OCI-LY7 (cell line): ENCODE measurements around the gene LRRFIP1. TPM values are rescaled to one million over a fixed set of nuclear protein-coding genes. Genes with fewer than 3 reads are reported as not detected.

Experiments used
- BruUV-seq: library from RNA; stranded (reverse); fragments of 400-500 nt; replicated peaks from 2 replicates; lab custom pipeline; 2021; lab: Mats Ljungman, UMichigan
- CTCF ChIA-PET: fragments of 300-600 bp; sonication (Branson Sonifier 250); formaldehyde crosslinking; loops from one replicate; lab custom pipeline; 2022; ENCODE audit warnings: antibody characterized with exemption; ENCODE audit not compliant: unreplicated experiment; lab: Charles Lee
- POLR2A ChIA-PET: fragments of 300-600 bp; sonication (Branson Sonifier 250); formaldehyde crosslinking; loops from one replicate; lab custom pipeline; 2022; ENCODE audit warnings: antibody characterized with exemption; lab: Charles Lee
- DNase-seq: peaks from one replicate; pipeline ENCODE4 v3.0.0-alpha.2; 2015; ENCODE audit warnings: low spot score
- H2AFZ ChIP-seq: fragments of 200-600 bp; sonication (generic), shearing (Covaris generic); 2 replicates; pipeline ENCODE4 v1.6.1; 2014; ENCODE audit warnings: mild to moderate bottlenecking, antibody characterized with exemption, low read length, moderate library complexity
- H3K27ac ChIP-seq: fragments of 200-600 bp; sonication (generic); 2 replicates; pipeline ENCODE4 v1.5.1; 2014; ENCODE audit warnings: mixed run types, low read depth, mild to moderate bottlenecking, moderate library complexity, low read length, inconsistent platforms; ENCODE audit not compliant: poor library complexity, severe bottlenecking
- H3K36me3 ChIP-seq: fragments of 200-600 bp; sonication (generic); 2 replicates; pipeline ENCODE4 v1.6.1; 2014; ENCODE audit warnings: mild to moderate bottlenecking, antibody characterized with exemption, low read length, moderate library complexity, mixed read lengths; ENCODE audit not compliant: insufficient read depth
- H3K4me1 ChIP-seq: fragments of 200-600 bp; sonication (generic); 2 replicates; pipeline ENCODE4 v1.5.1; 2014; ENCODE audit warnings: mild to moderate bottlenecking, low read length; ENCODE audit not compliant: insufficient read depth, poor library complexity, severe bottlenecking
- H3K4me2 ChIP-seq: fragments of 200-600 bp; sonication (generic); 2 replicates; pipeline ENCODE4 v1.6.1; 2014; ENCODE audit warnings: mild to moderate bottlenecking, low read length
- H3K4me3 ChIP-seq: fragments of 200-600 bp; sonication (generic); 2 replicates; pipeline ENCODE4 v1.5.1; 2014; ENCODE audit warnings: mild to moderate bottlenecking, low read depth, low read length; ENCODE audit not compliant: poor library complexity, severe bottlenecking
- H3K79me2 ChIP-seq: fragments of 200-600 bp; sonication (generic); 2 replicates; pipeline ENCODE4 v1.6.1; 2016; ENCODE audit warnings: low read depth, mild to moderate bottlenecking, low read length, moderate library complexity, mixed read lengths; ENCODE audit not compliant: insufficient read depth
- H3K9me2 ChIP-seq: fragments of 200-600 bp; sonication (generic); 2 replicates; pipeline ENCODE4 v1.6.1; 2016; ENCODE audit warnings: mild to moderate bottlenecking, low read length, mixed read lengths; ENCODE audit not compliant: insufficient read depth
- H3K9me3 ChIP-seq: fragments of 200-600 bp; sonication (generic); 2 replicates; pipeline ENCODE4 v1.6.1; 2014; ENCODE audit warnings: mild to moderate bottlenecking, mixed run types, low read length, mixed read lengths
- H4K20me1 ChIP-seq: fragments of 200-600 bp; sonication (generic); 2 replicates; pipeline ENCODE4 v1.6.1; 2014; ENCODE audit warnings: mild to moderate bottlenecking, antibody characterized with exemption, low read length, moderate library complexity, mixed read lengths; ENCODE audit not compliant: insufficient read depth
- EZH2phosphoT487 ChIP-seq: fragments of 200-600 bp; sonication (generic); IDR thresholded peaks from 2 replicates; pipeline ENCODE4 v1.6.1; 2018; ENCODE audit warnings: low read depth, borderline replicate concordance, mild to moderate bottlenecking, mixed run types, antibody characterized with exemption, low read length, moderate library complexity, mixed read lengths
- intact Hi-C: fragments of 100-400 bp; cut with micrococcal nuclease; formaldehyde crosslinking; loops from one replicate; pipeline ENCODE4 v1.10.0; 2022; ENCODE audit not compliant: unreplicated experiment
- total RNA-seq, 2 experiments: library from RNA; depleted of rRNA in 1 of 2; stranded (reverse); fragments of >200 nt in 1 of 2; shearing (Covaris generic) in 1 of 2; gene quantifications; 2 replicates each; pipeline ENCODE4 v1.2.3, GENCODE V29; 2014 to 2022
- TF ChIP-seq, protein P1 (sequence below): fragments of 200-600 bp; sonication (generic); conservative IDR thresholded peaks from 2 replicates; pipeline ENCODE4 v1.5.1; 2014; ENCODE audit warnings: mild to moderate bottlenecking, antibody characterized with exemption, low read length, moderate library complexity, mixed read lengths

LRRFIP1 gene
- total RNA-seq, 2 experiments from 2014 or later: 95.7 to 216 TPM

DNA sequence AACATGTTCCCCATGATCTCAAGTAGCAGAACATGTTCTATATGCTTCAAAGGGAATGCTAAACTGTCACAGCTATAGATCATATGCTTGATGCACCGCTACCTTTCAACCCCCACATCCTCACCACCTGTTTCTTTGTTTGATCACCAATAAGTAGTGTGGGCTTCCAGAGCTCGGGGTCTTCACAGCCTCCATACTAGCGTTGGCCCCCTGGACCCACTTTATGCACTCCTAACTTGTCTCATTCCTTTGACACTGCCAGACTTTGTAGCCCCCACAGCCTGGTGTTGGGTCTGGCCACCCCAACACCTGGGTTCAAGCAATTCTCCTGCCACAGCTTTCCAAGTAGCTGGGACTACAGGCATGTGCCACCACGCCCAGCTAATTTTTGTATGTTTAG lies 159.5 kb downstream of the LRRFIP1 start:
- Histone ChIP-seq H3K4me2 (no peak overlapping the region), H3K9me3 (peaks cover 9% of the 10 kb centered on the region; the same call in 1 of the 2 replicates), H3K79me2 (no peaks in the 10 kb centered on the region), H3K27ac (no peak overlapping the region), H3K4me3 (no peak overlapping the region), H3K36me3 (peaks cover 37% of the 10 kb centered on the region), H2AFZ (no peak overlapping the region), H3K9me2 (no peaks in the 10 kb centered on the region), H3K4me1 (no peaks in the 10 kb centered on the region), H4K20me1 (no peaks in the 10 kb centered on the region)
- no TSS peak for BruUV-seq
- no peak for DNase-seq
- ChIA-PET POLR2A (interaction anchor here (0.7 kb wide), 1 partner anchor 319 kb away, joined by 6 read pairs; no protein-coding TSS in a partner anchor), CTCF (no interaction called here)
- intact Hi-C loops: no loop called here
- no peak for TF ChIP-seq EZH2phosphoT487
- TF ChIP-seq, protein P1, sequence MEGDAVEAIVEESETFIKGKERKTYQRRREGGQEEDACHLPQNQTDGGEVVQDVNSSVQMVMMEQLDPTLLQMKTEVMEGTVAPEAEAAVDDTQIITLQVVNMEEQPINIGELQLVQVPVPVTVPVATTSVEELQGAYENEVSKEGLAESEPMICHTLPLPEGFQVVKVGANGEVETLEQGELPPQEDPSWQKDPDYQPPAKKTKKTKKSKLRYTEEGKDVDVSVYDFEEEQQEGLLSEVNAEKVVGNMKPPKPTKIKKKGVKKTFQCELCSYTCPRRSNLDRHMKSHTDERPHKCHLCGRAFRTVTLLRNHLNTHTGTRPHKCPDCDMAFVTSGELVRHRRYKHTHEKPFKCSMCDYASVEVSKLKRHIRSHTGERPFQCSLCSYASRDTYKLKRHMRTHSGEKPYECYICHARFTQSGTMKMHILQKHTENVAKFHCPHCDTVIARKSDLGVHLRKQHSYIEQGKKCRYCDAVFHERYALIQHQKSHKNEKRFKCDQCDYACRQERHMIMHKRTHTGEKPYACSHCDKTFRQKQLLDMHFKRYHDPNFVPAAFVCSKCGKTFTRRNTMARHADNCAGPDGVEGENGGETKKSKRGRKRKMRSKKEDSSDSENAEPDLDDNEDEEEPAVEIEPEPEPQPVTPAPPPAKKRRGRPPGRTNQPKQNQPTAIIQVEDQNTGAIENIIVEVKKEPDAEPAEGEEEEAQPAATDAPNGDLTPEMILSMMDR: no peak

DNA sequence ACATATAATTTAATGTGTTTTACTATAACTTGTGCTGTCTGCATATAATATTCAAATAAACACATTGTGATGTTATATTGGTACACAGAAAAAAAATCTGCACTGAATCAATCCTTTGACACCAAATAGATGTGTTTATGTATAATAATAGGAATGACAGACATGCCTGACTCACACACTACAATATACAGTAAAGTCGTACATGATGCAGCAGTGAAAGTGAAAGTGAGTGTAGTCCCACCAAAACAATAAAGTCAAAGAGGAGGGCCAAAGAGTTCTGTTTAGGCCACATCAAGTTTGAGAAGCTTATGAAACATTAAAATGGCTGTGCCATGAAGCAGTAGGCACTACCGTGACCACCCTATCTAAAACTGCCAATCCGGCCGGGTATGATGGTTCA lies 163.0 kb downstream of the LRRFIP1 start:
- Histone ChIP-seq H4K20me1 (no peaks in the 10 kb centered on the region), H3K4me1 (no peaks in the 10 kb centered on the region), H3K4me3 (no peak overlapping the region), H2AFZ (no peak overlapping the region), H3K27ac (no peak overlapping the region), H3K9me2 (no peaks in the 10 kb centered on the region), H3K79me2 (no peaks in the 10 kb centered on the region), H3K9me3 (peaks cover 4% of the 10 kb centered on the region; the same call in 1 of the 2 replicates), H3K36me3 (peaks cover 15% of the 10 kb centered on the region), H3K4me2 (no peak overlapping the region)
- ChIA-PET POLR2A (interaction anchor here (0.6 kb wide), 1 partner anchor 992 kb away, joined by 3 read pairs; no protein-coding TSS in a partner anchor), CTCF (no interaction called here)
- no peak for DNase-seq
- TF ChIP-seq, protein P1: no peak
- no peak for TF ChIP-seq EZH2phosphoT487
- BruUV-seq: no TSS peak
- intact Hi-C loops: no loop called here

- intact Hi-C loops: no loop called here
- CTCF ChIA-PET: no interaction called here
- H4K20me1 ChIP-seq: no peaks in the 10 kb centered on the region
- H3K79me2 ChIP-seq: no peaks in the 10 kb centered on the region
- no peak overlapping the region for H3K27ac ChIP-seq
- DNase-seq: no peak
- no peak overlapping the region for H3K4me2 ChIP-seq
- H3K4me1 ChIP-seq: no peaks in the 10 kb centered on the region
- H3K9me3 ChIP-seq: no peaks in the 10 kb centered on the region; the same call in 1 of the 2 replicates
- POLR2A ChIA-PET: no interaction called here
- no TSS peak for BruUV-seq
- peaks cover 2% of the 10 kb centered on the region; the same call in 1 of the 2 replicates for H3K36me3 ChIP-seq
- TF ChIP-seq EZH2phosphoT487: no peak
- TF ChIP-seq, protein P1: peak; percentile 23; the same call in 1 of the 2 replicates
- H3K9me2 ChIP-seq: no peaks in the 10 kb centered on the region
- no peak overlapping the region for H3K4me3 ChIP-seq
- H2AFZ ChIP-seq: no peak overlapping the region
These were observed 164.8 kb downstream of the LRRFIP1 start for GRCh38 chr2:237791977-237792727.
